HEK293T (cell line): ENCODE measurements around the gene CTNNBL1.

Experiments
- FOXA1 ChIP-seq: fragments of 450-650 bp; IDR thresholded peaks from 2 replicates; pipeline ENCODE4 v1.6.1; 2016; ENCODE audit warnings: mild to moderate bottlenecking
- FOXM1 ChIP-seq: fragments of 450-650 bp; IDR thresholded peaks from 2 replicates; pipeline ENCODE4 v1.6.1; 2017; ENCODE audit warnings: mild to moderate bottlenecking, borderline replicate concordance
- HDGF ChIP-seq: fragments of 450-650 bp; IDR thresholded peaks from 2 replicates; pipeline ENCODE4 v1.6.1; 2017; ENCODE audit warnings: antibody characterized with exemption, borderline replicate concordance
- LEF1 ChIP-seq: fragments of 450-650 bp; IDR thresholded peaks from 2 replicates; pipeline ENCODE4 v1.6.1; 2017; ENCODE audit warnings: mild to moderate bottlenecking, borderline replicate concordance
- PKNOX1 ChIP-seq: fragments of 450-650 bp; IDR thresholded peaks from 2 replicates; pipeline ENCODE4 v1.6.1; 2016
- SUZ12 ChIP-seq: fragments of 450-650 bp; IDR thresholded peaks from 2 replicates; pipeline ENCODE4 v1.6.1; 2016; ENCODE audit warnings: mild to moderate bottlenecking
- TARDBP ChIP-seq: fragments of 450-650 bp; IDR thresholded peaks from 2 replicates; pipeline ENCODE4 v1.6.1; 2016

GRCh38 chr20:37774156-37774555 is 80.3 kb downstream of the CTNNBL1 start:
- no peak for TF ChIP-seq HDGF
- TF ChIP-seq TARDBP: no peak
- TF ChIP-seq SUZ12: no peak
- no peak for TF ChIP-seq FOXA1
- no peak for TF ChIP-seq LEF1
- no peak for TF ChIP-seq FOXM1
- no peak for TF ChIP-seq PKNOX1
